CD4-positive, alpha-beta T cell treated with Interleukin-17A for 1 hour (primary cell): ENCODE results near the gene HES5.

Source experiments
- DNase-seq: peaks from one replicate; pipeline ENCODE4 v3.0.0-alpha.2; 2020

Gene HES5

DNA sequence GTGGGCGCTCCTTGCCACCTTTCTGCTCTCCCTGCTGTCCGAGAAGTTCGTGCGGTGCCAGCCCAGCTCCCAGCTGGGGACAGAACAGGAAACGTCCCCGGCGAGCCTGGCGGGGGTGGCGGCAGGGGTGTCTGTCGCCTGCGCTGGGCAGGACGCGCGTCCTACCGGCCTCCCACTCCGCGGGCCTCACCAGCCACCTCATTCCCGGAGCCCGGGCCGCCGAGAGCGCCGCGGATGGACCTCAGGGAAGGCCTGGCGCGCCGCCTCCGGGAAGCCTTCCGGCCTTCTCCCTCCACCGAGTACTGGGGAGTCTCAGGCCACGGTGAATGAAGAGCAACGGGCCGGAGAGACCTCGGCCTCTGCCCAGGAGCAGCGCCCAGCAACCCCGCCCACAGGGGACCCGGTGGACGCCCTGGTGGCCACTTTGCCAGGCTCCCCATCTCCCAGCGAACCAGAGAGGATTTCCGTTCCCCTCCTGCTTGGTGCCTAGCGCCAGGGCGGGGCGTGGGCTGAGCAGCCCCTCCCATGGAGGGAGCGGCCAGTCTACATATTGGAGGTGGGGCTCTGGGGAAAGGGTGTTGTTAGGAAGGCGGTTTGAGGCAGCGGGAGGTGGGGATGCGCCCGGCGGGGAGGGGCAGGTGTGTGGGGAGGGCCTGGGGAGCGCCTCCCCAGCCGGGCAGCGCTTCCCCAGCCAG is 16.6 kb upstream of the HES5 start:
- DNase-seq: peak; percentile 92

DNA sequence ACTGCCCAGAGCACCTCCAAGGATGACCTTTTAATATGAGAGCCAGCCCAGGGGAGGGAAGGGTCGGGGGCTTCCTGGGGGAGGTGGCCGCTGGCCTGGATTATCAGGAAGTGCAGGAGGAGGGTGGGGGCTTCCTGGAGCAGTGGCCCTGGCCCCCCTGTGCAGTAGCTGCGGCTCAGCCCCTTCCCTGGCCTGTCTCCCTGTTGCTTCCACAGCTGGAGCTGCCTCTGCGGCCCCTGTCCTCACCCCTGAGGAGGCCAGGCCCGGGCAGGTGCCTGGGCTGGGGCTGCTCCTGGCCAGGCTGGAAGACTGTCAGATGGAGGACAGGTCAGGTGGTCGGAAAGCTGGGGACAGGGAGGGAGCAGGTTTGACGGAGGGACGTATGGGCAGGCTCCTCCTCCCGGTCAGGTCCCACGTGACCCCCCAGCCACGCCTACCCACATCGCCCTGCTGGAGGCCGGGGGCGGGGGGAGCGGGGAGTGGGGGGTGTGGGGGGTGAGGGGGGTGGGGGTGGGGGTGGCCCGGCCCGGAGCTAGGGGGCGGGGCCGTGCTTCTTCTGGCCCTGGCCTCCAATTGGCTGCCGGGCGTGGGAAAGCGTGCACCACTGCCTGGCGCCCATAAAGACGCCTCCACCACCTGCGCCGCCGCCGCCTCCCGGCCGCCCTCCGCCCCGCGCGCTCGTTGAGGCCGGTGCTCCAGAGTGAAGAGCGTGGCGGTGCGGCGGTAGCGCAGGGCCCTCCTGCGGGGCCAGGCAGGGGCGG is 15.9 kb upstream of the HES5 start:
- DNase-seq: peak; percentile 94

DNA sequence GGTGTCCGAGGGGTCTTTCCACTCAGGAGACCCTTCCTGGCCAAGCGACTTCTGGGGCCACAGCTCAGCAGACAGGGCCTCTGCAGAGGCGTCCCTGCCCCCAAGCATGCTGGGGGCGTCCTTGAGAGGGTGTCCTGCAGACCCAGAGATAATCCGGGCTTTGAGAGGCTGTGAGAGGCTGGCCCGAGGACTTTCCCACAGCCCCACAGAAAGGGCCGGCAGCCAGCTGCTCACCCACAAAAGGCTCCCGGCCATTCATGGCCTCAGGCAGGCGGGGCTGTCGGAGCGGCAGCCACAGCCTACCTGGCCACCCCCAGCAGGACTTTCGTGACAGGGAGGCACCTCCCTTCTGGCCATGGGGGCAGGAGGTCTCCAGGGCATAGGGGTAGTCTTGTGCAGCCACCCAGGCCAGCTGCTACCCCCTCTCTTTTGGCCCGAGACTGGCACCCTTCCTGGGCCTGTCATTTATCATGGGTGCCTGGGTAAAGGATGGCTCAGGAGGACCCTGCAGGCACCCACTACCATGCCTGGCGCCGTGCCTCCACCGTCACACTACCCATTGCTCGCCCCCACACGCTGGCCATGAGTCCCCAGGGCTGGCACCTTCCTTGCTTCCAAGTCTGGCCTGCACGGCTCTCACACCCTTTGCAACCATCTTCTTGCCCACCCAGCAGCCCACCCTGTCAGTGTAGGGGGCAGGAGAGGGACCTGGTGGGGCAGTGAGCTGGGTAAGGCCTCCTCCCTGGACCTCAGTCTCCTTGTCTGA is 15.0 kb upstream of the HES5 start:
- DNase-seq: no peak

- DNase-seq: no peak
Observed at GRCh38 chr1:2544093-2544874, 14.2 kb upstream of the HES5 start.

DNA sequence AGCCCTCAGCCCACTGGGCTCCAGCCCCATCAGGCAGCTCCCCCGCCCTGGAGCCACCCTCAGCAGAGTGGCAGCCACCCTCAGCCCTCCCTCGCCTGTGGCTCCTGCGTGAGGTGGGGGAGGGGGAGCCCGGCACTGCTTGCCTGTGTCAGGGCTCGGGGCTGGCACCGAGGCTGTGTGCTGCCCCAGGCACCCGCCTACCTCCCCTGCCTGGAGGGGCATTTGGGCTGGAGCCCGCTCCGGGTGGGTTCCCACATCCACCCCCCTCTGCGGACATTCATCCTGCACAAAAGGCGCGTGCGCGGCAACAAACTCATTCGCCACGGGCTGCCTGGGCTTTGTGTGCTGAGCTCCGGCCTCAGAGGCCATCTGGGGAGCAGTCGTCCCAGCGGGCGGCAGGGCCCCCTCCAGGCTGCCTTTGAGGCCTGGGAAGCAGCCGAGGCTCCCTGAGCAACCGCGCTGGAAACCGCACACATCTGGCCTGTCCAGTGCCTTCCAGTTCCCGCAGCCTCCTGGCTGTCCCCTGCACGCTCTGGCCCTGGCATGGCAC is 13.6 kb upstream of the HES5 start:
- peak; percentile 57 for DNase-seq

- no peak for DNase-seq
Observed at GRCh38 chr1:2542246-2542915, 12.3 kb upstream of the HES5 start.

DNA sequence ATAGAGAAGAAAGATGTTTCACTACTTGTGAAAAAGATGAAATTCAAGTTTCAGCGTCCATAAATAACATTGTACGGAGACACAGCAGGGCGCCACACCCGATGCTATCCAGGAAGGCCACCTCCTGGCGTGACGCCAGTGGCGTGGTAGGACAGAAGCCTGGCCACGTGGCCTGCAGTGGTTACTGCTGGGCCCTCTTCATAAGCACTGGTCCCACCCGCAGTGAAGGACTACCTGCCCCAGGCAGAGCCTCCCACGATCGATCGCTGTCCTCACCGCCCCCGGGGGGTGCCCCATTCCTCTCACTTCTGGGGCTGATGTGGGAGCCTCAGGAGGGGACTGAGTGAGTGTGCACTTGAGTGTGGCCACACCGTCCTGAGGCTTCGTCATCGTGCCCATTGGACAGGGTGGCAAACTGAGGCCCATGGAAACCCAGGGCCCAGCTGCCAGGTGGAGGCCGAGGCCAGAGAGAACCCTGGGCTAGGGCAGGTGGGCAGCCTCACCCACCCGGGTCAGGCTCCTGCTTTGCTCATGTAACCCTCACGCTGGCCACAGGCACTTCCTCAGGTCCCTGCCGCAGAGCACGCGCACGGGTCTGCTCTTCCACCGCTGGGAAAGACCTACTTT is 11.7 kb upstream of the HES5 start:
- DNase-seq: no peak

DNA sequence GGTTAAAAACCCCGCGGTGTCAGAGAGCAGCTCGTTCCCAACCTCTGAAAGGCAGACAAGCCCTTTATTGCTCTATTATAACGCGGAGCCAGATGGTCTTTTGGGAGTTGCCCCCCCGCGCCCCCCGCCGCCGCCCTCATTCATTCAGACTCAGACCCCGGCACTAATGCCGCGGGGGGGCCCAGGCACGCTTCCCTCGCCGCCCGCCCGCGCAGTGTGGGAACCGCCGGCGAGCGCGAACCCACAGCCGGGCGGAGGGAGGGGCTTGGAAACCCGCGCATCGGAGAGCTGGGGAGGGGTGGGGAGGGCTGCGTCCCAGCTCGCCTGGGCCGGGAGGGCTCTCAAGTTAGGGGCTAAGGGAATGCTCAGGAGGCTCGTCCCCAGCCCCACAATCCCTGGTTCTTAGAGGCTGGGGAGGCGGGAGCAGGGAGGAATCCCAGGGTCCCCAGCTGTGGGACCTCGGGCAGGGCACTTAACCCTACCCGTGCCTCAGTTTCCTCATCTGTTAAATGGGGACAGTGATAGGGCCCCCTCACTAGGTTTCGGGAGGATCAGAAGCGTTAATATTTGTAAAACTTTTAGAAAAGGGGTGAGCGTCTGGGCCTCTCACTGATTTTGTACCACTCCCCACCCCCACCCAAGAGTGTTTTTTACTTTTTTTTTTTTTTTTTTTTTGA is 10.9 kb upstream of the HES5 start:
- DNase-seq: no peak

- peak; percentile 45 for DNase-seq
Observed at GRCh38 chr1:2539312-2539907, 9.3 kb upstream of the HES5 start.

- DNase-seq: no peak
Observed at GRCh38 chr1:2538872-2539271, 8.8 kb upstream of the HES5 start.

- DNase-seq: no peak
Observed at GRCh38 chr1:2538376-2538775, 8.3 kb upstream of the HES5 start.

DNA sequence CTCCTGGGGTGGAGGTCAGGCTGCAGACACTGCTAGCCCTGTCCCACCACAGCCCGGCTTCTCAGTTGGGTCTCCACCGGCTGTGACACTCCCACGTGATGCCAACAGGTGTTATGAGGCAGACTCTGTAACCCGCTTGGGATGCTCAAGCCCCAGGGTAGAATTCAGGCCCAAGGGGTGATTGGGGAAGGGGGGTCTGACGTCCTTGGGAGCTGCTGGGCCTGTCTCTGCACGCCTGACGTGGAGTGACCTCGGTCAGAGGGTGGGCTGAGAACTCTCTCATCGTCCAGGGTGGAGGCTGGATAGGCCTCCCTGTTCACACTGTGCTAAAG is 7.7 kb upstream of the HES5 start:
- no peak for DNase-seq

DNA sequence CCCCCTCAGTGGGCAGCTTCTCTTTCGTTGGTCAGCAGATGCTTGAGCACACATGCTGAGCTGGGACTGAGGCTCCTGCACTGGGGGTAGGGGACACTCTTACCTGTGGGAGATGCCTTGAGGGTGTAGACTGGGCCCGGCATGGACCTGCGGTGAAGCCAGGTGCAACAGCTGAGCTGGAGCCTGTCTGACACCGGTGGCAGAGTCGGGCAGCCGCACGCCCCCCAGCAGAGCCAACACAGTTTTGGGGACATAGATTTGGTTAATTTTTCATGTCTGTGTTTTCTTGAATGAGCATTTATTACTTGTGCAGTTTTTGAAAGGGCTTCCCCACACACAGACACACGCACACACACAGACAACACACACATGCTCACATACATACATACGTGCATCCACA is 5.9 kb upstream of the HES5 start:
- no peak for DNase-seq

GRCh38 chr1:2535455-2535854 is 5.4 kb upstream of the HES5 start:
- no peak for DNase-seq

DNA sequence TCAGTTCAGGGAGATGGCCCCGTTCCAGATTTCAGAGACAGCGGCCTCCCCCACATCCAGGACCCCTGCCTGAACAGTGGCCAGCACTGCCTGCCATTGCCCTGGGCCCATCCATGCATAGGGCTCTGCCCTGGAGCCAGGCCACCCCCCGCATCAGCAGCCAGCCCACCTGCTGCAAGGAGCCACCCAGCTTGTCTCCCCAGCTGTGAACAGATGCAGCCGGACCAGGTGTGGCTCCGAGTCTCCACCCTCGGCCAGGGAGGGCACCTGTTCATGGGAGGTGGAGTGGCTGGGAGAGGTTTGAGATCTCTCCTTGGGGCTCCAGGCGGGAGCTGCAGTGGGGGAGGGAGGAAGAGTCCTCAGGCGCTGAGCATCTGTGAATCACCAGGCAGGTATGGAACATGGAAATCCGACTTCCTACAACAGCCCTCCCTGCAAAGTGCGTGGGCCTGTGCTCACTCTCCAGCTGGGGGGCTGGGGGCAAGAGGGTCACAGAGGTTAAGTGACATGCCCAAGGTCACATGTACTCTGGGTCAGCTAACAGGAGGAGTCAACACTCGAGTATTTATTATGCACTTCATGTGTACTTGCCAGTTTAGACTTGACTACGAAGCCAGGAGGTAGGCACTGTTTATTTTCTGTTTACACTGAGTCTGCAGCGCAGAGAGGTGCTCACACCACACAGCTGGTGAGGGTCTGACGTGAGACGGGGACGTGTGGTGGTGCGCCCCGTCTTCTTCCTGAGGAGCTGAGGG is 4.8 kb upstream of the HES5 start:
- DNase-seq: no peak

GRCh38 chr1:2534315-2534686 is 4.2 kb upstream of the HES5 start:
- no peak for DNase-seq

DNA sequence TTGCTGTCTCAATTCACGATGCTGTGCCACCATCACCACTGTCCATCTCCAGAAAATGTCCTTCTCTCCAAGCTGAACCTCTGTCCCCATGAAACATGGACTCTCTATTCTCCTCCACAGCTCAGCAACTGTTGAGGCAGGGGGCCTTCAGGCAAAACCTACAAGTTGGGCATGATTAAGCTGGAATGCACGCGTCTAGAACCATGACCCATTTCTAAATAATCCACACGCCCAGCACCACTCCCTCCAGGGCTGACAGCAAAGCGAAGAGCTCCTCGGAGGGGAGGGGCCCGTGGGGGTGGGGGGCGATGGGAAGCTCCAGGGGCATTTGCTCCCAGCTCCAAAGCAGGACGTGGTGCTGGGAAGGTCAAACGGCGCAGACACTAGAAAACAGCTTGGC is 3.3 kb upstream of the HES5 start:
- DNase-seq: no peak

DNA sequence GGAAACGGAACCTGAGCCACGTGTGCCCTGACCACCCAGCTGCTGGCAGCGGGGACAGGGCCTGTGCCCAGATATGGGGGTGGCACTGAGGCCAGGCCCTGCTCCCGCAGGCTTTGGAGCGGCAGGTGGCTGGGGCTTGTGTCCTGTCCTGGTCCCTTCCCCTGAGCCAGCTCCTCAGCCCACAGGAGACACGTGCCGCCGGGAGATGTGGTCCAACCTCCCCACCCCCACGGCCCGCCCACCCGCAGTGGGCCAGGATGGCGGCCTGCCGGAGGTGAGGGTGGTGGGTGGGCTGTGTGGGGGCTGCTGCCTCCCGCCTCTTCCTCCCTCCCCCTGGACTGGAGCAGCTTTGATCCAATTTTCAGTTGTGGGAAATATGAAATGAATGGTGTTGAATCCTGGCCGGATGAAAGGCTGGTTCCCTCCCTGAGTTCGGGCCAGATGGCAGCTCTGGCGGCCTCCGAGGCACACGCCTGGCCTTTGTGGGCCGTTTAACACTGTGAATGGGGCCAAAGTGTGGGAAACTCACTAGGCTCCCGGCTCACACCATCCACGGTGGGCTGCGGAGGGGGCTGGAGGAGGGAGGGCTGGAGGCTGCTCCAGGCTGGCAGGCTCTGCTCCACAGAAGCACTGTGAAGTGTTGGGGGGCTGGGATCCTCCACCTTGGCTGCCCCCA is 2.6 kb upstream of the HES5 start:
- no peak for DNase-seq
